Nephron progenitor cell (in vitro differentiated cells): ENCODE results near the gene HMX2.
"Not testable (repeated sequence)": the region's sequence is repeated elsewhere in the genome, so short reads cannot be mapped to it uniquely, and the experiment has no call there.

Experiments used
- DNase-seq: peaks from one replicate; pipeline ENCODE4 v3.0.0; 2021
- H3K27ac Mint-ChIP-seq: 2 replicates; pipeline ENCODE4 v1.8.0; 2021; ENCODE audit warnings: mild to moderate bottlenecking, moderate library complexity, mixed read lengths
- H3K27me3 Mint-ChIP-seq: 2 replicates; pipeline ENCODE4 v1.8.0; 2021; ENCODE audit warnings: mild to moderate bottlenecking, low read depth, mixed read lengths; ENCODE audit not compliant: poor library complexity
- H3K36me3 Mint-ChIP-seq: 2 replicates; pipeline ENCODE4 v1.8.0; 2021; ENCODE audit warnings: low read depth, mixed read lengths
- H3K4me1 Mint-ChIP-seq: 2 replicates; pipeline ENCODE4 v1.8.0; 2021; ENCODE audit warnings: mixed read lengths
- H3K4me3 Mint-ChIP-seq: 2 replicates; pipeline ENCODE4 v1.8.0; 2021; ENCODE audit warnings: mild to moderate bottlenecking, moderate library complexity, mixed read lengths
- H3K9me3 Mint-ChIP-seq: 2 replicates; pipeline ENCODE4 v1.8.0; 2021; ENCODE audit warnings: mild to moderate bottlenecking, moderate library complexity, mixed read lengths
- CTCF ChIP-seq: fragments of 200-600 bp; sonication (generic); IDR thresholded peaks from 2 replicates; pipeline ENCODE4 v1.5.0; 2021; ENCODE audit warnings: antibody characterized with exemption

Gene HMX2

GRCh38 chr10:123158682-123159081 is 10.7 kb downstream of the HMX2 start:
- Mint-ChIP-seq H3K9me3 (no peaks in the 10 kb centered on the region), H3K4me1 (peaks cover 40% of the 10 kb centered on the region), H3K4me3 (no peak overlapping the region), H3K27me3 (peaks cover 3% of the 10 kb centered on the region), H3K36me3 (peaks cover 67% of the 10 kb centered on the region), H3K27ac (no peak overlapping the region)
- DNase-seq, result no peak
- TF ChIP-seq CTCF, result no peak

DNA sequence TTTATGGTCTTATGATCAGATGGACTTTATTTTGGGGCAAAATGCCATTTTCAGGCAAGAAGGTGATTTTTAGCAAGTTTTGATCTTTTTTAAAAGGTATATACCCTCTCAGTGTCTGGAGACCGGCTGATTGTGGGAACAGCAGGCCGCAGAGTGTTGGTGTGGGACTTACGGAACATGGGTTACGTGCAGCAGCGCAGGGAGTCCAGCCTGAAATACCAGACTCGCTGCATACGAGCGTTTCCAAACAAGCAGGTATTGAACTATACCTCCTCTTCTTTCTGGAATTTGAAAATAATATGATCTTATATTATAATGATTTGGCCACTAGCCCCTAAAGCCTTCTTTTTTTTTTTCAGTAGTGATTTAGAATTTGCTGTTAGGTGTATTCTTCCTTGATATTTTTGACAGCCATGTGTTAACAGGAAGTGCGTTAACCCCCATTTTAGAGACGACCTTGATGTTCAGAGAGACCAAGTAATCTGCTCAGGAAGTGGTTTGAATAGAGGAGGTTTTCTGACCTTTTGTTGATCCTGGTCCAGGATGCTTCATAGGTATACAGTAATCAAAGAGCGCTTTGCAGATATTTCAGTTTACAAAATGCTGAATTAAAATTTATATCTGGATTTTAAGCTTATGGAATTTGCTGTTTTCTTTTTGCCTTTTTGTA is 12.5 kb downstream of the HMX2 start:
- Mint-ChIP-seq H3K27ac (no peak overlapping the region), H3K4me1 (peaks cover 35% of the 10 kb centered on the region), H3K4me3 (no peak overlapping the region), H3K9me3 (no peaks in the 10 kb centered on the region), H3K36me3 (peaks cover 75% of the 10 kb centered on the region), H3K27me3 (no peaks in the 10 kb centered on the region)
- DNase-seq, result no peak
- TF ChIP-seq CTCF, result no peak

GRCh38 chr10:123164319-123164718 is 16.4 kb downstream of the HMX2 start:
- Mint-ChIP-seq H3K9me3 (no peaks in the 10 kb centered on the region), H3K4me1 (no peaks in the 10 kb centered on the region), H3K4me3 (no peak overlapping the region), H3K27ac (no peak overlapping the region), H3K27me3 (no peaks in the 10 kb centered on the region), H3K36me3 (peaks cover 62% of the 10 kb centered on the region)
- no peak for DNase-seq
- TF ChIP-seq CTCF, result no peak

- DNase-seq, result no peak
- Mint-ChIP-seq H3K27ac (peak overlapping the region; percentile 70), H3K4me1 (no peaks in the 10 kb centered on the region), H3K27me3 (no peaks in the 10 kb centered on the region), H3K36me3 (peaks cover 59% of the 10 kb centered on the region), H3K4me3 (no peak overlapping the region), H3K9me3 (no peaks in the 10 kb centered on the region)
- no peak for TF ChIP-seq CTCF
These were observed 17.6 kb downstream of the HMX2 start for GRCh38 chr10:123165445-123166072.

DNA sequence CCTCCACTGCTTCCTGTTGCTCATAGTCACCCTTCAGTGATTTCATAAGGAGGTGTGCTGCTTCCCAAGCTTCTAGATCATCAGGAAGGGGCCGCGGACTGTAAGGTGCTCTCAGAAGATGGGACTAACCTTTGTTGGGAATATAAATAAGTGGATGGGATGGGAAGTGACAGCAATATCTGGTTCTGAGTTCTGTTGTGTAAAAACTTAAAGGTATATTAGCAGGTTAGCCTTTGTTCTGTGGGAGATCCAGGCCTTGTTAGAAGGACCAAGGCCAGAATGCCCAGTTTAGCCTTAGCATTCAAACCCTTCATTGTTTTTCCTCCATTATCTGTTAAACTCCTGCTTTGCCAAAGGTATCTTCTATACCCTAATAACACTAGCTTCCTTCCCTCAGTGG is 18.7 kb downstream of the HMX2 start:
- H3K9me3 Mint-ChIP-seq, result no peaks in the 10 kb centered on the region
- no peaks in the 10 kb centered on the region for H3K4me1 Mint-ChIP-seq
- peaks cover 56% of the 10 kb centered on the region for H3K36me3 Mint-ChIP-seq
- DNase-seq, result no peak
- no peak for TF ChIP-seq CTCF
- no peaks in the 10 kb centered on the region for H3K27me3 Mint-ChIP-seq
- H3K27ac Mint-ChIP-seq, result no peak overlapping the region
- H3K4me3 Mint-ChIP-seq, result no peak overlapping the region

DNA sequence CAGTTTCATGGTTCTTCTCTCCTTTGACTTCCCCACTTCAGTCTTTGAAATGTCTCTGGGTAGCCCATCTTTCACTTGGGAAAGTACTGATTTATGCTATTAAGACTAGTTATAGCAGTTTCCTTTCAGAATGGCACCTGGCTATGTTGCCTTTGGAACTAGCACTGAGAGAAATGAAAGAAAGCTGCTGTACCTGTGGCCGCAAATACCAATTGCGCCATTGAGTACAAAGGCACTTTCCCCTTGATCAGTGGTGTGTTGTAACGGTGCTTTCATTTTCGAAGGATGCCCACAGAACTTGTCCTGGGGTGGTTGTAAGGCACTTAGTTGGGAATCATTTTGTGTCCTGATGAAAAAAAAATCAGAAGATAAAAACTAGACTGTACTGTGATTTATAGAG is 23.0 kb downstream of the HMX2 start:
- no peak overlapping the region for H3K4me3 Mint-ChIP-seq
- H3K36me3 Mint-ChIP-seq, result peaks cover 52% of the 10 kb centered on the region
- peaks cover 11% of the 10 kb centered on the region for H3K4me1 Mint-ChIP-seq
- DNase-seq, result no peak
- H3K27ac Mint-ChIP-seq, result no peak overlapping the region
- no peak for TF ChIP-seq CTCF
- H3K9me3 Mint-ChIP-seq, result no peaks in the 10 kb centered on the region
- no peaks in the 10 kb centered on the region for H3K27me3 Mint-ChIP-seq

DNA sequence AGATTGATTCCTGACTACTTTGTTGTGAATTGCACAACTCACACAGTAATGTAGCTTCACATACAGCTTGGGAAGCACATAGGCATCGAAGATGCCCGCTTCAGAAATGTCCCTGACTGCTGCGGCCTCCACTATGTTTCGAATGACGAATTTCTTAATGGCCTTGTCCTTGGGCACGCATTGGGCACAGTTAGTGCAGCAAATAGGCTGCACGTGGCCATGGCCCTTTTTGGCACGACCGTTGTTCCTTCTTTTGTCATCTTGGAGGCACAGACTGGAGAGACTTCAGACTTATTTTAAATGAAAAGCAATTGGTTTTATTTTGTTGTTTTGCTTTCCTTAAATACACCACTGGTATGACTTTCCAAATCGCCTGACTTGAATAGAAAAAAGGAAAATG is 23.7 kb downstream of the HMX2 start:
- DNase-seq, H3K27me3 Mint-ChIP-seq, H3K4me3 Mint-ChIP-seq, H3K9me3 Mint-ChIP-seq, H3K27ac Mint-ChIP-seq: not testable (repeated sequence)
- H3K36me3 Mint-ChIP-seq, result peaks cover 55% of the 10 kb centered on the region
- H3K4me1 Mint-ChIP-seq, result peaks cover 11% of the 10 kb centered on the region
